HuH-7.5 (cell line): ENCODE results near the gene ACOX2.
"Not testable (repeated sequence)": the region's sequence is repeated elsewhere in the genome, so short reads cannot be mapped to it uniquely, and the experiment has no call there.

Experiments used
- DNase-seq: peaks from one replicate; pipeline ENCODE4 v3.0.0; 2011; ENCODE audit warnings: low spot score

ACOX2 gene

DNA sequence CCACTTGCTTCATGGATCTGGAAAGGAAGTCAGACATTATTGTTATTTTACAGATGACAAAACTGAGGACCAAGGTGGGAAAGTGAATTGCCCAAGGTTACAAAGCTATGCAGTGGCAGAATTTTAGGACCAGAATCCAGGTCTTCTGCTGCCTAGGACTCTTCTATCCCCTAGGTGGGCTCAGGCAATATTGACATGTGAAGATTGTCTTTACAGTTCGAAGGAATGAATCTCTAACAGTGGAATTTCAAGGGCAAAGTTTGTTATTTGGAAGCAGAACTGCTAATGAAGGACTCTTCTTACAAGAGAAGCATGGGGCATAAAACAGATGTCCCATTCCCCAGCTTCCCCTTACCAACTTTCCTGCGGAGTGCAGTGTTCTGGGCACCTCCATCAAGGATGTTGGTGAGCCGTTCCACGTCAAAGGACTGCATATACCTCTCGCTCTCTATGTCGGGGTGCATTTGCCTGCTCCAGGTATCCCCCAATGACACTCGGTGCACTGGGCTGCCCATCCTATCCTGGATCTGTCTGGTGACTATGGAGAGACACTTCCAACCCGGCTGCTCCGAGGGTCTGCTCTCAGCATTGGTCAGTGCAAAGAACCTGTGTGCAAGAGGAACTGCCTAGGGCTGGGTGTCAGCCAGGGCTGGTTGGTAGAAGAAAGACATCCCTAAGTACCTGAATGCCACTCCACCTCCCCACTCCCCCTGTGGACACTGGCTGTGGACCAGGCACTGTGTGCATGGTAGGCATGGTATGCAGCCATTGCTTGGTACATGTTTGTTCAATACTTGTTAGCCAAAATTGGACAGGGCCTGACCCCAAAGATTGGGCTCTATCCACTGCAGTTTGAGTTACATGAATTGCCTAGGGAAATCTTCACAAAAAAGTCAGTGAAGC, 2.1 kb downstream of the ACOX2 start:
- DNase-seq = no peak

DNA sequence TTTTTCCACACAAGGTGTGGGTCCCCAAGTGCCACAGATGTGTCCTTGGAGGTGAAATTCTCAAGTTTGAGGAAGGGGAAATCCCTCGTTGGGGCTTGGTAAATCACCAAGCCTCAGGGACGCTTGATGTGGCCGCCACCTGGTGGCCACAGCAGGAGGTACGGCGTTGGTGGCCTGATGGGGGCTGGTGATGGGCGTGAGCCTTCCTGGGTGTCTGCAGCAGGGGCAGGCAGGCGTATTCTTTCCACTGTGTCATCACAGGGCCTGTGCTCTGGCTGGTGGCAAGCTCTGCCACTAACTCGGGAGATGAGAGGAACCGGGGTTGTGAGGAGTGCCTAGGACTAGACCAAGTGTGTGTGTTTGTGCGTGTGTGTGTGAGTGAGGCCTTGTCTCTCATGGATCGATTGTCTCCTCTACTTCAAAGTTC, 4.2 kb downstream of the ACOX2 start:
- peak; percentile 52 for DNase-seq

GRCh38 chr3:58531956-58532355, 5.0 kb downstream of the ACOX2 start:
- DNase-seq = no peak

GRCh38 chr3:58531555-58531954, 5.4 kb downstream of the ACOX2 start:
- no peak for DNase-seq

GRCh38 chr3:58530354-58530865, 6.6 kb downstream of the ACOX2 start:
- no peak for DNase-seq

GRCh38 chr3:58529516-58530353, 7.3 kb downstream of the ACOX2 start:
- no peak for DNase-seq

- DNase-seq = no peak
These were observed 8.4 kb downstream of the ACOX2 start for GRCh38 chr3:58528629-58529028.

DNA sequence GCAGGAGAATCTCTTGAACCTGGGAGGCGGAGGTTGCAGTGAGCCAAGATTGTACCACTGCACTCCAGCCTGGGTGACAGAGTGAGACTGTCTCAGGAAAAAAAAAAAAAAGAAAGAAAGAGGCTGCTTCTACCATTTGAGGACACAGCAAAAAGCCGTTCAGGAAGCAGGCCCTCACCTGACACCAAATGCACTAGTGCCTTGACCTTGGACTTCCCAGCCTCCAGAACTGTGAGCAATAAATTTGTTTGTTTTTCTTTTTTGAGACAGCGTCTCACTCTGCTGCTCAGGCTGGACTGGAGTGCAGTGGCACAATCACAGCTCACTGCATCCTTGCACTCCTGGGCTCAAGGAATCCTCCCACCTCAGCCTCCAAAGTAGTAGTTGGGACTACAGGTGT, 9.6 kb downstream of the ACOX2 start:
- not testable (repeated sequence) for DNase-seq

GRCh38 chr3:58526515-58526957, 10.5 kb downstream of the ACOX2 start:
- DNase-seq = no peak

GRCh38 chr3:58524326-58524888, 12.6 kb downstream of the ACOX2 start:
- no peak for DNase-seq

DNA sequence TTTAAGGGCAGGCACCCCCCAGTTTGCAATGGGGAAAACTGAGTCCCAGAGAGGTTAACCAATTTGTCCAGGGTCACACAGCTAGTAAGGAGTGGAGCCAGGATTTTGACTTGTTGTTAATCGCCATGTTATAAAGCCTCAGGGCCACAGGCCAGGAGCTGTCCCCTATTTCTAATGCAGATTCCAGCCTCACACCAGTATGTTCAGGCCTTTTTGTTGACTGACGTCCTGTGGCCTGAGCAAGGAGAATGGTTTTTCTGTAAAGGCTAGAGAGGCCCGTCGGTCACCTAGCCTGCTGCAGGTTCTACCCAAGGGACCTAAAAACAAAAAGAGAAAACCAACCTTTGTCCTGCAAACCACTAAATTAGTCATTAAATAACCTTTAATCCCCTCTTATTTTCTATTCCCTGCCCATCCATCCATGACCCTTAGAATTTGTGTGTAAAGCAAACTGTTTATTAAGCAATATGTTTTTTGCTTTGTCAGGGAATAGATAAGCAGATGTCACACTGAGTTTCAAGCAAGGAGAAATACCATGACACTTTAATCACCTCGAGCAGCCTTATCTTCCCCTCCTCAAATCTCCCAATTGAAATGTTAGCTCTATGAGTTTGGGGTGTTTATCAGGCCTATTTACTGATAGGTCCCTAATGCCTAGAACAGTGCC, 14.1 kb downstream of the ACOX2 start:
- no peak for DNase-seq

DNA sequence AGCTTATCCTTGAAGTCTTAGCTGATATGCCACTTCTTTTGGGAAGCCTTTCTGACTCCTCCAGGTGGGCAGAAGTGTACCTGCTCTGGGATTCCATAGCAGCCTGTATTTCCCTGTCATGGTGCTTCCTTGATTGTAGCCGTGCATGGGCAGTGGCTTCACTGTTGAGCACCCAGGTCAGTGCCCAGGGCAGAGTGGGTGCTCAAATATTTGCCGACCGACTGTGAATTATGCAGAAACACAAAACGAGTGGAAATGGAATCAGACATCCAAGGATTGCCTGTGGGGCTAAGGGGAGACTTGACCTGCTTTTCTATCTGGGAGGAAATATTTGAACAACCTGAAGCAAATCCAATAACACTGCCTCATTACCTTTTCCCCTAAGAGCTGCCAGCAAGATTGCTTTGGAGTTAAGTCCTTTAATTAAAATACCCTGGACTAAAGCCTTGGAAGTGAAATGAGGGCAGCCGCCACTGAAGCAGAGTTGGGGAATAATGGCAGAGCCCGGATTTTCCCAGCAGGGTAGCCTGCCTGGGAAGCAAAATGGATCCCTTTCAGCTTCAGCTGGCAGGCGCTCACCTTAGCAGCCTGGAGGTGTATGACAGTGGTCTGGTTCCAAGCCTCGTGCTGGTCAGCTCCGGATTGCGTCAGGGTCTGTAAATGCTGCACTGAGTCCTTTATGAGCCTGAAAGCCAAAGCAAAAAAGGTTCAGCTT, 14.9 kb downstream of the ACOX2 start:
- DNase-seq = no peak

GRCh38 chr3:58521336-58521670, 15.7 kb downstream of the ACOX2 start:
- DNase-seq = no peak

DNA sequence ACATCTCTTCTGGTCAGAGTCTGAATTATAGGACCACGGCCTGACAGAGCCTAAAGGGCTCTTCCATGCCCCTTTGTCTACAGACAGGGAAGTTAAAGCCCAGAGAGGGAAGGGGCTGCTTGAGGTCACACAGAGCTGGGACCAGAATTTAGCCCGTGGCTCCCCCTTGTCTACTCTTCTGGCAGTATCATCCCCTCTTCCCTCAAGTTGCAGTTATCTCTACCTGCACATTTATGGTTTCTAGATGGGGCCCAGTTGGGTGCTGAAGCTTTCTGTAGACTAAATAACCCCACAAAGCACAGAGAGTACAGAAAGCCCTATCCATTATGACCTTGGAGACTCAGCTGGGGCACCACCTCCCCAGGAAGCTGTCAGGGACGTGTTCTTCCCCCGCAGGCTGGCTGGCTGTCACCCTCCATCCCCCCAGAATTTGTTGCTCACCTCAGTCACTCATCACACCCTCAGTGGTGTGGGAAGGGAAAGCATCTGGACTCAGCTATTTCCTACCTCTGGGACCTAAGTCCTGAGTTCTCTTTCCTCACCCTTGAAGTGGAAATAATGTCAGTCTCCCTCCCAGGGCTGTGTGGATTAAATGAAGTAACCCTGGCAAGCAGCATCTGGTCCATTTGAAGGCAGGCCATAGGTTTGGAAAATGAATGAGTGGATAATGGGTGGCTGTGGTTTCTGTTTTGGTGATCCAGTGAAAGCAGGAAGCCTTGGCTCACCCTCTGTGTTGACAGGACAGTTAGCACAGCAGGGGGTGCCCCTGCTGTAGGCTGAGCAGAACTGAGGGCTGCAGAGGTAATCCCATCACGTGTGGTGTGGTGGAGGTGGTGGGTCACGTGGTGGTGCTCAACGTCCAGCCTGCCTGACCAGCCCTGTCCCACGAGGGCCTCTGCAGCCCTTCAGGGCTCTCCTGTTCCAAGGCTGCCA, 16.3 kb downstream of the ACOX2 start:
- DNase-seq = no peak

DNA sequence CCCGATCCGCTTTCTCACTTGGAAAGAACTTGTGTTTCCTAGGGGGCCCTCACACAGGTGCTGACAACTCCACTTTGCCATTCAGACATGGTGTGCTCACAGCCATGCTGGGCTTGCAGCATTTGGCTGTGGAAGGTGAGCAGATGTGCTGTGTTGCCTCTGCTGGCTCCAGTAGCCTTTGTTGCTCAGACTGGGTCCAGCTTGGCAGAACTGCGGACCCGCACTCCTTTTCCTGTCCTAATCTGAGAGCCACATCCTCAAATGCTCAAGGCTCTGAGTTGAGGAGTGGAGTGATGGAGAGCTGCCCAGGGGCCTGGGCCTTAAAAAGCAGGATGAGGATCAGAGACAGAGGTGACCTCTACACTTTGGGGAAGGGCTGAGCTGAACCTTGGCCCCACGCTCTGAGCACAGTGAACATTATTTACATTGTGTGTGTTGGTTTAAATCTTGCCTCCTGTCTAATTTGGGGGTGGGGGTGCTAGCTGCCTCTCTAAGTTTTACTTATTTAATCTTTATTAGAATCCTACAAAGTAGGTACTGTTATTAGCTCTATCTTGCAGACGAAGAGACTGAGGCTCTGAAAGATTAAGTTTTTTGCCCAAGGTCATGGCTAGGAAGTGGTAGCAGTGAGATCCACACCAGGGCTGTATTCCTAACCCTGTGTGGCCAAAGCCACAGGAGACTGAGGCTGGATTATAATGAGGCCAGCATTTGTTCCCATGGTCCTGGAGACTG, 17.2 kb downstream of the ACOX2 start:
- no peak for DNase-seq

- DNase-seq = no peak
These were observed 18.6 kb downstream of the ACOX2 start for GRCh38 chr3:58518291-58518789.

DNA sequence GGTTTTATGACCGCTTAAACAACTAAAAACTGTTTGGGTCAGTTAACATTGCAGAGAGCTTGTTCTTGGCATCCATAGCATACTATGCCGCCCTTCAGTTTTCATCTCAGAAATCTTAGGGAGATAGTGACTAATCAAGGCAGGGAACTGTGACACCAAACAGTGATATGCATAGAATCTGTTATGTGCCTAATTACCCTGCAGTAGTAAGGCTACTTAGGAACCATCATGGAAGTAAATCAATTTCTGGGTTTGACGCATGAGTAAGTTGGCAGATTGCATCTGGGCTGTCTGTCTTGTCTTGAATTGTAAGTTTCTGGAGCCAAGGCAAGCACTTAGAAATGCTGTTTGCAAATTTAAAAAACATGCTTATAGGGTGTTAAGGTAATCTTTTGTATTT, 22.6 kb downstream of the ACOX2 start:
- no peak for DNase-seq

- DNase-seq = no peak
These were observed 28.6 kb downstream of the ACOX2 start for GRCh38 chr3:58508437-58508836.

GRCh38 chr3:58507356-58508078, 29.5 kb downstream of the ACOX2 start:
- no peak for DNase-seq
